Activated CD4-positive, alpha-beta T cell treated with anti-CD3 and anti-CD28 coated beads, Interleukin-2, amount 50 U/mL, for 24 hours (primary cell): ENCODE results near the gene SUN5.

Source experiments
- DNase-seq, 2 donors: peaks; one replicate each; pipeline ENCODE4 v3.0.0-alpha.2; 2020; ENCODE audit warnings: low read depth in 1 of 2, low spot score in 1 of 2

The SUN5 gene

DNA sequence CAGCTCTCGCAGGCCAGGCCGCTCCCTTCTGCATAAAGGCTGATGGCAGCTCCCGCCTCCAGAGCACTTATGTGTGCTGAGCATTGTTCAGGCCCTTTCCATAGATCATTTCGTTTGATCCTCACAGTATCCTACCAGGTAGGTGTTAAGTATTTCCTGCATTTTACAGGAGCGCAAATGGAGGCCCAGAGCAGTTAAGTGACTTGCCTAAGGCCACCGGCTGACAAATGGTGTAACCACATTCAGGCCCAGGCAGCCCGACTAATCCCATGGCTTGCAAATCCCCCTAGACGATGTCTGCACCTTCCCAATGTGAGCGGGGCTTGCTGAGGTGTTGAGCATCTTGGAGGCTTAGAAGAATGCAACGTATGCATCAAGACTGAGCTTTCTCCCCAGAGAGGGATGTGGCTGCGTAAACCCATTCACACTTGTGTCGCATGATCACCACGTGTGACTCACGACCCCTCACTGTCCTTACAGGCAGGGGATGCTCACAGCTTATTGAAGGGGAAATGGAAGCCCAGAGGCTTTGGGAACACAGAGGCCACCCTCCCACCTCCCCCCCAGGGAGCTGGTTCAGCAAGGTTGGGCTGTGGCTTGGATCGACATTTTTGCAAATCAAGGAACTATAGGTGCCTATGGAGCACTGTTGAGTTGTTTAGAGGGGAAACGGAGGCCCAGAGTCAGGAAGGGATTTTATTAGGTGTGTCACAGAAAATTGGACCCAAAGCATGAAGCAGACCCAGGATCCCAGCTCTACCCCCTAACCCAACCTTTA is 10.3 kb upstream of the SUN5 start:
- DNase-seq: no peak

- no peak for DNase-seq
Observed at GRCh38 chr20:33013701-33014326, 9.6 kb upstream of the SUN5 start.

DNA sequence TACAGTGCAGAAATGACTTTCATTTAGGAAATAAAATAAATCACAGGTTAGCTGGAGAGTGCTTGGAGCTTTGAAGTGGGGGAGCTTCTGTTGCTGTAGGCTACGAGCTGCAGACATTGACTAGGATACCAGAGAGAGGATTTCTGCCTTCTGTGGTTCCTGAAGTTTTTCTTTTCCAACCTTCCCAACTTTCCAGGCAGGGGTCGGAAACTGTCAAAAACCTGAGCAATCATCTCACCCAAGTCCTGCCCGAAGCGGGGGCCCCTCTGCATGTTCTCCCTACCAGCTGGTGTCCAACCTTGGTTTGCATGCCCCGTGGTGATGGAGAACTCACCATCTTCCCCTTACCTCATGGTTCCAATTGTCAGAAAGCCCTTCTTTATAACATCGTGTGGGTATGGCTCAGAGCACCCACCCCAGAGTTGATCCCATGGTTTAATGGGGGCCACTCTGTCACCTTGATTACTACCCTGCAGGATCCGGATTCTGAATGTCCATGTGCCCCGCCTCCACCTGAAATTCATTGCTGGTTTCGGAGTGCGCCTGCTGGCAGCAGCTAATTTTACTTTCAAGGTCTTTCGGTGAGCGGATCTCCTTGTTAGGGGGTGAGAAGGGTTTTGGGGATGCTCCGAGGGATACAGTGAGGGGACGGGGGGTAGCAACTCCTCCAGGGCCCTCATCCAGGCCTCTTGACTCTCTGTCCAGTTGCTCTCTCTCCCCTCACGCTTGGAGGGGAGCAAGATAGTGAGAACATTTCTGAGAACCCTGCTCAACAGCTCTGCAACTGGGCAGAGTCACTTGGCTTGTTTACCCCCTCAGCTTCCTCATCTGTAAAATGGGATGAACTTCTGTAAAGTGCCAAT is 8.3 kb upstream of the SUN5 start:
- DNase-seq: no peak

DNA sequence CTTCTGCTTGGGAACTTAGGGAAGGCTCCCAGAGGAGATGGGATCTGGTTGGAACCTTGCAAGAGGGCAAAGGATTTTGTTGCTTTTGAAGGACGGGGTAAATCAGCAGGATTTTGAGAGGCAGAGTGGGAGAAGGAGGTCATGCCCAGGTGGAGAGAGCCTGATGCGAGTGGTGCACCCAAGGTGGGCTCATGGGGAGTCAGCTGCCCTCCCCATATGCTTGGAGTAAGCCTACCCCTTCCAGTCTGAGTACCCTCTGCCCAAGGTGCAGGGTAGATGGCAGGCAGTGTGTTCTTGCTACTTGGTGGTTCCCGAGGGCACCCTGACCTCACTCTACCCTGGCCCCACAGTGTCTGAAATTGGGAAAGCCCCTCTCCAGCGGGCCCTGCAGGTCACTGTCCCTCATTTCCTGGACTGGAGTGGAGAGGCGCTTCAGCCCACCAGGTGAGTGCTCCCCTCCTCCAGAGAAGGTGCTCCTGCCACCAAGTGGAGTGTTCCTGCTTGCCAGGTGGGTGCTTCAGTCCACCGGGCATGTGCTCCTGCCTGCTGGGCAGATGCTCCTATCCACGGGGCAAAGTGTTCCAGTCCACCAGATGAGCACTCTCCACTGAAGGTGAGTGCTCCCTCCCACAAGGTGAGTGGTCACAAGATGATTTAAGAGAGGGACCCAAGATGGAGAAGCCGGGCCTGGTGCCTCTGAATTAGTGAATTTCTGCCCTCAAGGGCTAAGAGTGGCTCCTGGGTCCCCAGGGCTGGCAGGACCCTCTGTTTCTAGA is 6.6 kb upstream of the SUN5 start:
- DNase-seq: no peak

GRCh38 chr20:33010133-33010504 is 5.9 kb upstream of the SUN5 start:
- no peak for DNase-seq

- no peak for DNase-seq
Observed at GRCh38 chr20:33009214-33010132, 5.2 kb upstream of the SUN5 start.

GRCh38 chr20:33008336-33009213 is 4.3 kb upstream of the SUN5 start:
- no peak for DNase-seq

GRCh38 chr20:33007376-33008335 is 3.4 kb upstream of the SUN5 start, which contains the start of gene BPIFB2:
BPIFB2 (plus strand) TSS chr20:33007704; CDS start chr20:33008575, 871 bp downstream.
- no peak for DNase-seq

DNA sequence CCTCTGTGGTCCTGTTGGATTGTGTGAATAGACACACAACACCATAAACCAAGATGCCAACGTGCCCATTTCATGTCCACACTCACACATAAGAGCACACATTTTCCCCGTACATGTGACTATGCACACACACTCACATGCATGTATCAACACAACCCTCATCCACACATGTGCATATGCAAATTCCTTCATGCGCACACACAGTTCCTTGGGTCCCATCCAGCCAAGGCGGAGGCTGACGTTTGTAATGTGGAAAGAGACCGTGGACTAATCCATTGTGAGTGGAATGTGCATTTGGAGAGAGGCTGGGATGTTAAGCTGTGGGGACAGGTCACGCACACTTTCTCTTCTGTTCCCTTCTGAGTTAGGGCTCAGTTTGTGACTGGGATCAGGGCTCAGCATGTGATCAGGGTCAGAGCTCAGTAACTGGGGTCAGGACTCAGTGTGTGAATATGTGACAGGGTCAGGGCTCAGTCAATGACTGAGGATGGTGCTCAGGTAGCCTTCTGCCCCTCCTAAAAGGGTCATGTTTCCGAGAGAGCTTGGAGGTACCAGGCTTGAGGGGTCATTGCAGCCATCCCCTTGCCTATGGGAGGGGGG is 2.6 kb upstream of the SUN5 start:
- no peak for DNase-seq

- DNase-seq: no peak
Observed at GRCh38 chr20:33005908-33006775, 1.9 kb upstream of the SUN5 start.

DNA sequence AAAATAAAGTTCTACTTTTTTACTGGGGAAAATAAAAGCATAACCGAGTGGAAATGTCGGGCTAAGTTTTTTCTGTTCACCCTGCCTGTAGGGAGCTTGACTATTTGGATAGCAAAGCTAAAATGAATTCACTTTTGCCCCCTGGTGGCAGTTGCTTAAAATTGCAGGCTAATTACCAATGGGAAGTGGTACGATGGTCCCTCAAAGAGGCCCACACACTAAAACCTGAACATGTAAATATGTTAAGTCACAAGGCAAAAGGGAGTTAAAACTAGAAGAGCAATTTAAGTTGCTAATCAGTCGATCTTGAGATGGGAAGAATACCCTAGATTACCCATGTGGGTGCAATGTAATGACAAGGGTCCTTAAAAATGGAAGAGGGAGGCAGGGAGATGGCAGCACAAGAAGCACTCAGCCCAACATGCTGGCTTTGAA is 916 bp upstream of the SUN5 start:
- DNase-seq: peak in 1 of 2 donors; percentile 39

- no peak for DNase-seq
Observed at GRCh38 chr20:33002087-33002808, 2.0 kb downstream of the SUN5 start.

- no peak for DNase-seq
Observed at GRCh38 chr20:33000802-33001466, 3.3 kb downstream of the SUN5 start.

GRCh38 chr20:32999603-33000250 is 4.5 kb downstream of the SUN5 start:
- DNase-seq: no peak

DNA sequence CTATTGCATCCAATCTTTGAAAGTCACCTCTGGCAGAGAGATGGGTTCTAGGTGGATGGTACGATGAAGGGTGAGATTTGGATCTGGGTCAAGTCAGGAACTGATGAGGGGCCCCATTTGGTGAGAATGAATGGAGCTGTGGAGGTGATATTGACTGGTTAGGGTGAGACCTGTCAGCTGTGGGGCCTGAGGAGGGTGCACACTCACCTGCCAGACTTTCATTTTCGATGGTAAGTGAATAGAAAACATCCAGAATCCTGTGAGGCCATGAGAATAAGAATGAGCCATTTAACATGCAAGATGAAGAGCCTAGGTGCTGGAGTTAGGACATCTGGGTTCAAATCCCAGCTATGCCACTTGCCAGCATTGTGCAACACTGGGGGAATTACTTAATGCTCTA is 6.8 kb downstream of the SUN5 start:
- DNase-seq: no peak
